ENCODE measurements around the gene CTBP2.

DNA sequence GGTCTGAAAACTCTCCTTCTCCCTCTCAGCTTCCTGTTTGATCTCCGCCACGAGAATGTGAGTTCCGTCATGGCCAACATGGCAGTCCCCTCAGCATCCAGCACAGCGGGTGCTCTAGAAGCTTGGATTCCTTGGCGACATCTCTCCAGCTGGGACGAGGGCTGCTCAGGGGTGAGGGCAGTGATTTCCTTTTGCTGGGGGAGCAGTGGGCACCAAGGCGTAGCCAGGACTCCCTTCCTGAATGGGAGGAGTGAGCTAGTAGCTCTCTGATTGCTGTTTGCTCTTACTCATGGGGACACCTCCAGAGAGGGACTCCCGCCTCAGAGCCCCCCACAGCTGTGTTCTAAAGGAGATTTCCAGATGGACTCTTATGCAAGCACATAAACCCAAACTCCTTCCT is 28.8 kb upstream of the CTBP2 start:
- TF ChIP-seq, protein P1, sequence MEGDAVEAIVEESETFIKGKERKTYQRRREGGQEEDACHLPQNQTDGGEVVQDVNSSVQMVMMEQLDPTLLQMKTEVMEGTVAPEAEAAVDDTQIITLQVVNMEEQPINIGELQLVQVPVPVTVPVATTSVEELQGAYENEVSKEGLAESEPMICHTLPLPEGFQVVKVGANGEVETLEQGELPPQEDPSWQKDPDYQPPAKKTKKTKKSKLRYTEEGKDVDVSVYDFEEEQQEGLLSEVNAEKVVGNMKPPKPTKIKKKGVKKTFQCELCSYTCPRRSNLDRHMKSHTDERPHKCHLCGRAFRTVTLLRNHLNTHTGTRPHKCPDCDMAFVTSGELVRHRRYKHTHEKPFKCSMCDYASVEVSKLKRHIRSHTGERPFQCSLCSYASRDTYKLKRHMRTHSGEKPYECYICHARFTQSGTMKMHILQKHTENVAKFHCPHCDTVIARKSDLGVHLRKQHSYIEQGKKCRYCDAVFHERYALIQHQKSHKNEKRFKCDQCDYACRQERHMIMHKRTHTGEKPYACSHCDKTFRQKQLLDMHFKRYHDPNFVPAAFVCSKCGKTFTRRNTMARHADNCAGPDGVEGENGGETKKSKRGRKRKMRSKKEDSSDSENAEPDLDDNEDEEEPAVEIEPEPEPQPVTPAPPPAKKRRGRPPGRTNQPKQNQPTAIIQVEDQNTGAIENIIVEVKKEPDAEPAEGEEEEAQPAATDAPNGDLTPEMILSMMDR (optimal IDR thresholded peaks at IDR 0.05 in 1 of 3, IDR thresholded peaks at IDR 0.05 in 1 of 3, conservative IDR thresholded peaks at IDR 0.05 in 1 of 3; ENCODE audit: extremely low read depth in 1 of 3, insufficient read depth in 2 of 3, low read length in 3 of 3) = no peak
- TF ChIP-seq EZH2 (IDR thresholded peaks at IDR 0.05; ENCODE audit: low read length) = no peak

Measured in keratinocyte (primary cell).